Measurements from ENCODE around the gene OPN5. TPM values are rescaled to one million over a fixed set of nuclear protein-coding genes. Genes with fewer than 3 reads are reported as not detected.
A peak's percentile ranks its signal among the peaks of the same experiment; 100 is the strongest.

The OPN5 gene
- total and polyA plus RNA-seq, 2 donors (not counting 3 experiments of a cell fraction or from before 2014, with no cell fraction given), result not detected

GRCh38 chr6:47810885-47811284, 29.1 kb downstream of the OPN5 start:
- H3K4me1 ChIP-seq (ENCODE audit: control insufficient read depth, extremely low read depth, insufficient read depth, low read length), result no peaks in the 10 kb centered on the region
- intact Hi-C loops (cut with micrococcal nuclease) (no loop called here), dilution Hi-C loops (cut with MboI; ENCODE audit: extremely low pct_ligation_motif_present, low sequenced_read_pairs) (no loop called here)
- no peak overlapping the region for H2AFZ ChIP-seq (ENCODE audit: low read depth, low read length)
- TF ChIP-seq GATA2 (IDR thresholded peaks at IDR 0.05; ENCODE audit: insufficient read depth, insufficient read length, low read depth, low read length) (no peak), CTCF (IDR thresholded peaks at IDR 0.05; ENCODE audit: extremely low read depth in 1 of 2, insufficient read depth in 1 of 2, low read depth in 1 of 2, low read length in 2 of 2) (peak in 1 of 2 donors; percentile 4), MYC (IDR thresholded peaks at IDR 0.05; ENCODE audit: low read depth, low read length) (no peak), EZH2 (IDR thresholded peaks at IDR 0.05; ENCODE audit: borderline replicate concordance, low read depth, low read length, severe bottlenecking) (no peak)
- no peaks in the 10 kb centered on the region for H3K9me3 ChIP-seq (replicated peaks; ENCODE audit: control insufficient read depth, insufficient read depth, low read length)
- H3K4me3 ChIP-seq (replicated peaks in 1 of 3; ENCODE audit: insufficient read depth in 1 of 3, low read depth in 1 of 3, low read length in 3 of 3), result no peak overlapping the region
- H3K9ac ChIP-seq (replicated peaks; ENCODE audit: extremely low read depth, insufficient read depth, low read length), result no peak overlapping the region
- no TSS peak for BruUV-seq (replicated peaks)
- no peak overlapping the region for H3K4me2 ChIP-seq (ENCODE audit: insufficient read depth, low read length)
- CTCF ChIA-PET, result no interaction called here
- H3K36me3 ChIP-seq (ENCODE audit: control insufficient read depth in 2 of 2, extremely low read depth in 1 of 2, insufficient read depth in 2 of 2, low read length in 2 of 2), result no peaks in the 10 kb centered on the region
- FAIRE-seq, result no peak
- no peaks in the 10 kb centered on the region for H3K79me2 ChIP-seq (ENCODE audit: control insufficient read depth, insufficient read depth, low read length)
- POLR2A ChIA-PET, result no interaction called here
- H3K27me3 ChIP-seq (ENCODE audit: control insufficient read depth in 2 of 2, insufficient read depth in 2 of 2, low read length in 2 of 2), result no peaks in the 10 kb centered on the region
- DNase-seq (ENCODE audit: low read depth, low spot score), result no peak
- no peaks in the 10 kb centered on the region for H3K9me1 ChIP-seq (replicated peaks; ENCODE audit: control insufficient read depth, extremely low read depth, insufficient read depth, low read length)
- H4K20me1 ChIP-seq (replicated peaks; ENCODE audit: control insufficient read depth, extremely low read depth, insufficient read depth, low read length), result no peaks in the 10 kb centered on the region
- no peak overlapping the region for H3K27ac ChIP-seq (ENCODE audit: insufficient read depth, low read depth, low read length)

- H3K9me1 ChIP-seq (replicated peaks; ENCODE audit: control insufficient read depth, extremely low read depth, insufficient read depth, low read length), result no peaks in the 10 kb centered on the region
- no TSS peak for BruUV-seq (replicated peaks)
- H3K4me1 ChIP-seq (ENCODE audit: control insufficient read depth, extremely low read depth, insufficient read depth, low read length), result no peaks in the 10 kb centered on the region
- H2AFZ ChIP-seq (ENCODE audit: low read depth, low read length), result no peak overlapping the region
- no peak overlapping the region for H3K4me3 ChIP-seq (replicated peaks in 1 of 3; ENCODE audit: insufficient read depth in 1 of 3, low read depth in 1 of 3, low read length in 3 of 3)
- no peaks in the 10 kb centered on the region for H3K27me3 ChIP-seq (ENCODE audit: control insufficient read depth in 2 of 2, insufficient read depth in 2 of 2, low read length in 2 of 2)
- no peaks in the 10 kb centered on the region for H3K36me3 ChIP-seq (ENCODE audit: control insufficient read depth in 2 of 2, extremely low read depth in 1 of 2, insufficient read depth in 2 of 2, low read length in 2 of 2)
- DNase-seq (ENCODE audit: low read depth, low spot score) (no peak), FAIRE-seq (no peak)
- intact Hi-C loops (cut with micrococcal nuclease) (no loop called here), dilution Hi-C loops (cut with MboI; ENCODE audit: extremely low pct_ligation_motif_present, low sequenced_read_pairs) (no loop called here)
- no peaks in the 10 kb centered on the region for H3K9me3 ChIP-seq (replicated peaks; ENCODE audit: control insufficient read depth, insufficient read depth, low read length)
- no peak overlapping the region for H3K27ac ChIP-seq (ENCODE audit: insufficient read depth, low read depth, low read length)
- TF ChIP-seq POLR2AphosphoS5 (IDR thresholded peaks at IDR 0.05; ENCODE audit: insufficient read depth, low read depth, low read length), result no peak
- TF ChIP-seq CTCF (IDR thresholded peaks at IDR 0.05; ENCODE audit: extremely low read depth in 1 of 2, insufficient read depth in 1 of 2, low read depth in 1 of 2, low read length in 2 of 2), result no peak
- TF ChIP-seq MAX (IDR thresholded peaks at IDR 0.05; ENCODE audit: insufficient read depth, insufficient read length), result no peak
- TF ChIP-seq POLR2A (IDR thresholded peaks at IDR 0.05; ENCODE audit: low read depth, low read length), result no peak
- TF ChIP-seq EZH2 (IDR thresholded peaks at IDR 0.05; ENCODE audit: borderline replicate concordance, low read depth, low read length, severe bottlenecking), result no peak
- no peak for TF ChIP-seq FOS (IDR thresholded peaks at IDR 0.05; ENCODE audit: borderline replicate concordance, insufficient read depth, low read length)
- TF ChIP-seq MYC (IDR thresholded peaks at IDR 0.05; ENCODE audit: low read depth, low read length), result no peak
- no peak for TF ChIP-seq GATA2 (IDR thresholded peaks at IDR 0.05; ENCODE audit: insufficient read depth, insufficient read length, low read depth, low read length)
- no peak for TF ChIP-seq JUN (IDR thresholded peaks at IDR 0.05; ENCODE audit: borderline replicate concordance, insufficient read depth, insufficient read length, low read depth)
- ChIA-PET POLR2A (no interaction called here), CTCF (no interaction called here)
- no peak overlapping the region for H3K4me2 ChIP-seq (ENCODE audit: insufficient read depth, low read length)
- no peaks in the 10 kb centered on the region for H3K79me2 ChIP-seq (ENCODE audit: control insufficient read depth, insufficient read depth, low read length)
- no peaks in the 10 kb centered on the region for H4K20me1 ChIP-seq (replicated peaks; ENCODE audit: control insufficient read depth, extremely low read depth, insufficient read depth, low read length)
- no peak overlapping the region for H3K9ac ChIP-seq (replicated peaks; ENCODE audit: extremely low read depth, insufficient read depth, low read length)
These were observed 29.6 kb downstream of the OPN5 start for GRCh38 chr6:47811443-47811842.

Data from endothelial cell of umbilical vein (primary cell).